HCT116 (cell line): ENCODE data around the gene OPCML.

Experiments
- EZH2 ChIP-seq: fragments of 200-600 bp; sonication (generic); IDR thresholded peaks from 2 replicates; pipeline ENCODE4 v1.6.1; 2017; ENCODE audit warnings: antibody characterized with exemption, mixed run types
- POLR2A ChIP-seq: IDR thresholded peaks from 2 replicates; pipeline ENCODE4 v1.7.0; 2011; ENCODE audit warnings: borderline replicate concordance; ENCODE audit not compliant: insufficient read depth, insufficient read length; ENCODE audit errors: extremely low read depth
- RAD21 ChIP-seq: IDR thresholded peaks from 2 replicates; pipeline ENCODE4 v1.6.1; 2012; ENCODE audit warnings: low read depth, mild to moderate bottlenecking
- SIN3A ChIP-seq: IDR thresholded peaks from 2 replicates; pipeline ENCODE4 v1.6.1; 2012; ENCODE audit warnings: low read depth
- SP1 ChIP-seq: IDR thresholded peaks from 2 replicates; pipeline ENCODE4 v1.6.1; 2012; ENCODE audit warnings: low read depth
- SRF ChIP-seq: IDR thresholded peaks from 2 replicates; pipeline ENCODE4 v1.6.1; 2012; ENCODE audit warnings: low read depth
- TF ChIP-seq, protein P1 (sequence below), 3 experiments: fragments of 200-600 bp in 1 of 3; sonication (generic) in 1 of 3; IDR thresholded peaks in 2 of 3; conservative IDR thresholded peaks in 1 of 3; 2 replicates each; pipeline ENCODE4 v1.5.1; 2012 to 2017; ENCODE audit warnings: low read depth in 2 of 3, low read length in 2 of 3, antibody characterized with exemption in 1 of 3, borderline replicate concordance in 1 of 3, control low read depth in 1 of 3, mild to moderate bottlenecking in 1 of 3, mixed read lengths in 1 of 3, mixed run types in 1 of 3, moderate library complexity in 1 of 3; ENCODE audit not compliant: insufficient read depth in 1 of 3
- TF ChIP-seq, protein P2 (sequence below): IDR thresholded peaks from 2 replicates; pipeline ENCODE4 v1.6.1; 2012
- TF ChIP-seq, protein P3 (sequence below): IDR thresholded peaks from 2 replicates; pipeline ENCODE4 v1.6.1; 2012

DNA sequence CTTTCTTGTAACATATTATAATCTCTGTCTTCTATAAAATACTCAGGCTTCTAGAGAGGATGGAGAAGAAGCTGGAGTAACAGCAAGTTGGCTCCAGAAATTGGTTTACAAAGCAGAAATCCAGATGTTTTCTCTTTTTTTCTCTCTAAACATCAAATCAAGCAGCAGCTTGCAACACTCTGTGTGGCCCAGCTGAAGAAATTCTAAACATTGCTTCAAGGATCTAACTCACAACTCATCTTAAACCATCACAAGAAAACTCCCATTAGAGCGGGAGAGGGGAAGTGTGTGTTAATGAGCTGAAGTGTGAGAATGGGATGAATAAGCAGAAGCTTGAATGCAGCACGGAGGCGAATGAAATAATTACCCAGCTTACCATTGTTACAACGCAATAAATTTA lies 146.5 kb downstream of the OPCML start:
- TF ChIP-seq, protein P1, sequence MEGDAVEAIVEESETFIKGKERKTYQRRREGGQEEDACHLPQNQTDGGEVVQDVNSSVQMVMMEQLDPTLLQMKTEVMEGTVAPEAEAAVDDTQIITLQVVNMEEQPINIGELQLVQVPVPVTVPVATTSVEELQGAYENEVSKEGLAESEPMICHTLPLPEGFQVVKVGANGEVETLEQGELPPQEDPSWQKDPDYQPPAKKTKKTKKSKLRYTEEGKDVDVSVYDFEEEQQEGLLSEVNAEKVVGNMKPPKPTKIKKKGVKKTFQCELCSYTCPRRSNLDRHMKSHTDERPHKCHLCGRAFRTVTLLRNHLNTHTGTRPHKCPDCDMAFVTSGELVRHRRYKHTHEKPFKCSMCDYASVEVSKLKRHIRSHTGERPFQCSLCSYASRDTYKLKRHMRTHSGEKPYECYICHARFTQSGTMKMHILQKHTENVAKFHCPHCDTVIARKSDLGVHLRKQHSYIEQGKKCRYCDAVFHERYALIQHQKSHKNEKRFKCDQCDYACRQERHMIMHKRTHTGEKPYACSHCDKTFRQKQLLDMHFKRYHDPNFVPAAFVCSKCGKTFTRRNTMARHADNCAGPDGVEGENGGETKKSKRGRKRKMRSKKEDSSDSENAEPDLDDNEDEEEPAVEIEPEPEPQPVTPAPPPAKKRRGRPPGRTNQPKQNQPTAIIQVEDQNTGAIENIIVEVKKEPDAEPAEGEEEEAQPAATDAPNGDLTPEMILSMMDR (IDR thresholded peaks at IDR 0.05 in 2 of 3, conservative IDR thresholded peaks at IDR 0.05 in 1 of 3; ENCODE audit: borderline replicate concordance in 1 of 3, insufficient read depth in 1 of 3, low read depth in 2 of 3, low read length in 2 of 3) = no peak
- no peak for TF ChIP-seq SP1
- TF ChIP-seq, protein P2, sequence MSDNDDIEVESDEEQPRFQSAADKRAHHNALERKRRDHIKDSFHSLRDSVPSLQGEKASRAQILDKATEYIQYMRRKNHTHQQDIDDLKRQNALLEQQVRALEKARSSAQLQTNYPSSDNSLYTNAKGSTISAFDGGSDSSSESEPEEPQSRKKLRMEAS = no peak
- TF ChIP-seq, protein P3, sequence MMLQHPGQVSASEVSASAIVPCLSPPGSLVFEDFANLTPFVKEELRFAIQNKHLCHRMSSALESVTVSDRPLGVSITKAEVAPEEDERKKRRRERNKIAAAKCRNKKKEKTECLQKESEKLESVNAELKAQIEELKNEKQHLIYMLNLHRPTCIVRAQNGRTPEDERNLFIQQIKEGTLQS = no peak
- TF ChIP-seq EZH2 = no peak
- no peak for TF ChIP-seq SRF
- no peak for TF ChIP-seq POLR2A
- no peak for TF ChIP-seq RAD21
- no peak for TF ChIP-seq SIN3A
